Measurements from ENCODE around the gene COPS4.
A peak's percentile ranks its signal among the peaks of the same experiment; 100 is the strongest.
"Not testable (repeated sequence)": the region's sequence is repeated elsewhere in the genome, so short reads cannot be mapped to it uniquely, and the experiment has no call there.

COPS4 gene

GRCh38 chr4:83083925-83084475 is 49.0 kb downstream of the COPS4 start:
- DNase-seq (ENCODE audit: low read depth, low spot score), result peak; percentile 28

GRCh38 chr4:83084956-83085355 is 50.0 kb downstream of the COPS4 start:
- not testable (repeated sequence) for DNase-seq (ENCODE audit: low read depth, low spot score)

- no peak for DNase-seq (ENCODE audit: low read depth, low spot score)
Observed at GRCh38 chr4:83089410-83090157, 54.6 kb downstream of the COPS4 start.

- DNase-seq (ENCODE audit: low read depth, low spot score), result no peak
Observed at GRCh38 chr4:83093060-83093640, 58.2 kb downstream of the COPS4 start.

- no peak for DNase-seq (ENCODE audit: low read depth, low spot score)
Observed at GRCh38 chr4:83096397-83096796, 61.4 kb downstream of the COPS4 start.

- DNase-seq (ENCODE audit: low read depth, low spot score), result no peak
Observed at GRCh38 chr4:83104991-83105390, 70.0 kb downstream of the COPS4 start.

- no peak for DNase-seq (ENCODE audit: low read depth, low spot score)
Observed at GRCh38 chr4:83107631-83108030, 72.6 kb downstream of the COPS4 start.

- no peak for DNase-seq (ENCODE audit: low read depth, low spot score)
Observed at GRCh38 chr4:83108101-83108861, 73.3 kb downstream of the COPS4 start.

- no peak for DNase-seq (ENCODE audit: low read depth, low spot score)
Observed at GRCh38 chr4:83109480-83110222, 74.7 kb downstream of the COPS4 start.

GRCh38 chr4:83110223-83110945 is 75.4 kb downstream of the COPS4 start:
- peak; percentile 67 for DNase-seq (ENCODE audit: low read depth, low spot score)

- DNase-seq (ENCODE audit: low read depth, low spot score), result no peak
Observed at GRCh38 chr4:83110970-83111750, 76.2 kb downstream of the COPS4 start.

- not testable (repeated sequence) for DNase-seq (ENCODE audit: low read depth, low spot score)
Observed at GRCh38 chr4:83111751-83112141, 76.8 kb downstream of the COPS4 start.

- no peak for DNase-seq (ENCODE audit: low read depth, low spot score)
Observed at GRCh38 chr4:83112231-83112630, 77.2 kb downstream of the COPS4 start.

- DNase-seq (ENCODE audit: low read depth, low spot score), result no peak
Observed at GRCh38 chr4:83112678-83113428, 77.9 kb downstream of the COPS4 start.

GRCh38 chr4:83113429-83113786 is 78.4 kb downstream of the COPS4 start:
- DNase-seq (ENCODE audit: low read depth, low spot score), result no peak

GRCh38 chr4:83114576-83114975 is 79.6 kb downstream of the COPS4 start, which contains the start of gene PLAC8:
Gene PLAC8 (minus strand): TSS chr4:83114729. CDS start chr4:83107921, 6,808 bp downstream.
- DNase-seq (ENCODE audit: low read depth, low spot score), result no peak

- DNase-seq (ENCODE audit: low read depth, low spot score), result no peak
Observed at GRCh38 chr4:83115000-83115399, 80.0 kb downstream of the COPS4 start.

GRCh38 chr4:83115656-83116285 is 80.8 kb downstream of the COPS4 start:
- DNase-seq (ENCODE audit: low read depth, low spot score), result no peak

- DNase-seq (ENCODE audit: low read depth, low spot score), result no peak
Observed at GRCh38 chr4:83118869-83119268, 83.9 kb downstream of the COPS4 start.

Measured in activated CD4-positive, CD25-positive, alpha-beta regulatory T cell treated with anti-CD3 and anti-CD28 coated beads, Interleukin-2, amount 50 U/mL, for 16 hours (primary cell).